GM23338 (cell line): ENCODE results near the gene ZFP64. TPM values are rescaled to one million over a fixed set of nuclear protein-coding genes. Genes with fewer than 3 reads are reported as not detected.

Experiments used
- ATAC-seq: fragments of 200-7000 bp; cut with Tn5 transposase; 3 replicates; pipeline ENCODE4 v1.9.1; 2020
- DNase-seq: peaks from one replicate; pipeline ENCODE4 v3.0.0-alpha.2; 2015; ENCODE audit warnings: low spot score
- H2AFZ ChIP-seq: fragments of 200-600 bp; sonication (generic); 2 replicates; pipeline ENCODE4 v1.8.0; 2016; ENCODE audit warnings: antibody characterized with exemption, mild to moderate bottlenecking, moderate library complexity
- H3F3A ChIP-seq: fragments of 200-600 bp; sonication (generic); replicated peaks from 2 replicates; pipeline ENCODE4 v1.8.0; 2017; ENCODE audit warnings: antibody characterized with exemption, mixed run types, low read depth
- H3K27ac ChIP-seq: fragments of 200-600 bp; sonication (generic); 2 replicates; pipeline ENCODE4 v1.6.1; 2016; ENCODE audit warnings: low read depth
- H3K27me3 ChIP-seq: fragments of 200-600 bp; sonication (generic); 2 replicates; pipeline ENCODE4 v1.8.0; 2016; ENCODE audit warnings: mild to moderate bottlenecking, mixed run types, moderate library complexity; ENCODE audit not compliant: insufficient read depth
- H3K36me3 ChIP-seq: fragments of 200-600 bp; sonication (generic); 2 replicates; pipeline ENCODE4 v1.8.0; 2016; ENCODE audit warnings: mild to moderate bottlenecking; ENCODE audit not compliant: insufficient read depth
- H3K4me1 ChIP-seq: fragments of 200-600 bp; sonication (generic); 2 replicates; pipeline ENCODE4 v1.8.0; 2016; ENCODE audit warnings: mild to moderate bottlenecking, moderate library complexity; ENCODE audit not compliant: insufficient read depth
- H3K4me2 ChIP-seq: fragments of 200-600 bp; sonication (generic); 2 replicates; pipeline ENCODE4 v1.7.1; 2017; ENCODE audit warnings: mixed run types
- H3K4me3 ChIP-seq: fragments of 200-600 bp; sonication (generic); 2 replicates; pipeline ENCODE4 v1.6.1; 2016; ENCODE audit warnings: mixed run types
- H3K79me2 ChIP-seq: fragments of 200-600 bp; sonication (generic); replicated peaks from 2 replicates; pipeline ENCODE4 v1.8.0; 2017; ENCODE audit warnings: mild to moderate bottlenecking; ENCODE audit not compliant: insufficient read depth
- H3K9me2 ChIP-seq: fragments of 200-600 bp; sonication (generic); 2 replicates; pipeline ENCODE4 v1.8.0; 2017; ENCODE audit not compliant: insufficient read depth
- H4K20me1 ChIP-seq: fragments of 200-600 bp; sonication (generic); replicated peaks from 2 replicates; pipeline ENCODE4 v1.8.0; 2017; ENCODE audit warnings: mild to moderate bottlenecking; ENCODE audit not compliant: insufficient read depth
- H3K27ac Mint-ChIP-seq: 2 replicates; pipeline ENCODE4 v1.8.0; 2020; ENCODE audit warnings: inconsistent platforms, mild to moderate bottlenecking, moderate library complexity, mixed read lengths
- H3K27me3 Mint-ChIP-seq: 3 replicates; pipeline ENCODE4 v1.8.0; 2022; ENCODE audit warnings: low read depth, mild to moderate bottlenecking, moderate library complexity, mixed read lengths, inconsistent platforms; ENCODE audit not compliant: insufficient read depth, poor library complexity
- H3K36me3 Mint-ChIP-seq: 3 replicates; pipeline ENCODE4 v1.8.0; 2021; ENCODE audit warnings: low read depth, mild to moderate bottlenecking, inconsistent platforms, moderate library complexity, mixed read lengths
- H3K4me1 Mint-ChIP-seq: 3 replicates; pipeline ENCODE4 v1.8.0; 2020; ENCODE audit warnings: mild to moderate bottlenecking, inconsistent platforms, mixed read lengths
- H3K4me3 Mint-ChIP-seq: 3 replicates; pipeline ENCODE4 v1.8.0; 2021; ENCODE audit warnings: moderate library complexity, mild to moderate bottlenecking, inconsistent platforms, mixed read lengths
- H3K9me3 Mint-ChIP-seq: 3 replicates; pipeline ENCODE4 v1.8.0; 2020; ENCODE audit warnings: moderate library complexity, mild to moderate bottlenecking, inconsistent platforms, mixed read lengths
- ETS1 ChIP-seq: IDR thresholded peaks from 2 replicates; pipeline ENCODE4 v1.6.1; 2016; ENCODE audit warnings: antibody characterized with exemption
- EZH2 ChIP-seq: fragments of 200-600 bp; sonication (generic); IDR thresholded peaks from one replicate; pipeline ENCODE4 v1.8.0; 2017; ENCODE audit warnings: antibody characterized with exemption, mild to moderate bottlenecking, low read depth; ENCODE audit not compliant: unreplicated experiment
- EZH2phosphoT487 ChIP-seq: fragments of 200-600 bp; sonication (generic); IDR thresholded peaks from one replicate; pipeline ENCODE4 v1.8.1; 2018; ENCODE audit warnings: antibody characterized with exemption; ENCODE audit not compliant: unreplicated experiment
- JUNB ChIP-seq: IDR thresholded peaks from one replicate; pipeline ENCODE4 v1.6.1; 2016; ENCODE audit warnings: antibody characterized with exemption; ENCODE audit not compliant: unreplicated experiment
- NANOG ChIP-seq: IDR thresholded peaks from 2 replicates; pipeline ENCODE4 v1.6.1; 2016; ENCODE audit warnings: antibody characterized with exemption, borderline replicate concordance
- POLR2AphosphoS5 ChIP-seq: IDR thresholded peaks from 2 replicates; pipeline ENCODE4 v1.6.1; 2016; ENCODE audit warnings: antibody characterized with exemption, low read depth
- REST ChIP-seq: IDR thresholded peaks from one replicate; pipeline ENCODE4 v1.6.1; 2018; ENCODE audit warnings: antibody characterized with exemption; ENCODE audit not compliant: unreplicated experiment
- STAT1 ChIP-seq: IDR thresholded peaks from one replicate; pipeline ENCODE4 v1.6.1; 2016; ENCODE audit warnings: antibody characterized with exemption; ENCODE audit not compliant: unreplicated experiment
- ZNF114 ChIP-seq: fragments of 250-450 bp; sonication (Bioruptor Pico); IDR thresholded peaks from 2 replicates; pipeline ENCODE4 v1.5.0; 2020; ENCODE audit warnings: mild to moderate bottlenecking, moderate library complexity
- ZNF331 ChIP-seq: fragments of 250-450 bp; sonication (Bioruptor Pico); IDR thresholded peaks from 2 replicates; pipeline ENCODE4 v1.5.0; 2020; ENCODE audit warnings: low read depth, mild to moderate bottlenecking, moderate library complexity
- ZNF462 ChIP-seq: fragments of 250-450 bp; sonication (Bioruptor Pico); IDR thresholded peaks from 2 replicates; pipeline ENCODE4 v1.5.0; 2020; ENCODE audit warnings: mild to moderate bottlenecking, moderate library complexity
- polyA plus RNA-seq: library from polyadenylated mRNA; unstranded; fragments of >200 nt; fragmentation: Nextera tagmentation; extraction: Ambion mirVana; gene quantifications from 2 replicates; pipeline ENCODE4 v1.2.1, GENCODE V29; 2016
- total RNA-seq: library from RNA; depleted of rRNA; stranded (reverse); fragments of >200 nt; shearing (Covaris generic); gene quantifications from 2 replicates; pipeline ENCODE4 v1.2.3, GENCODE V29; 2014

ZFP64 gene
- total and polyA plus RNA-seq, 2 experiments from 2014 or later = 9.6 to 30.4 TPM

GRCh38 chr20:52129611-52130010 lies 62.0 kb downstream of the ZFP64 start:
- no peak overlapping the region for H2AFZ ChIP-seq

GRCh38 chr20:52127309-52127708 lies 64.3 kb downstream of the ZFP64 start:
- Histone ChIP-seq H3K4me2 (no peak overlapping the region), H3K27me3 (no peaks in the 10 kb centered on the region), H3K9me2 (no peaks in the 10 kb centered on the region), H2AFZ (no peak overlapping the region), H3K4me1 (no peaks in the 10 kb centered on the region), H3K4me3 (no peak overlapping the region), H4K20me1 (no peaks in the 10 kb centered on the region), H3F3A (no peaks in the 10 kb centered on the region), H3K79me2 (no peaks in the 10 kb centered on the region), H3K27ac (no peak overlapping the region), H3K36me3 (no peaks in the 10 kb centered on the region)
- Mint-ChIP-seq H3K4me1 (no peaks in the 10 kb centered on the region), H3K9me3 (no peaks in the 10 kb centered on the region; the same call in 2 of the 3 replicates), H3K36me3 (peaks cover 2% of the 10 kb centered on the region; the same call in 1 of the 3 replicates), H3K4me3 (no peak overlapping the region), H3K27me3 (no peaks in the 10 kb centered on the region), H3K27ac (no peak overlapping the region)
- TF ChIP-seq STAT1 (no peak), ZNF462 (no peak), JUNB (no peak), NANOG (no peak), POLR2AphosphoS5 (no peak), ZNF114 (no peak), REST (no peak), EZH2phosphoT487 (no peak), EZH2 (no peak), ETS1 (no peak), ZNF331 (CRISPR knock-in tag) (no peak)
- no peak for ATAC-seq
- no peak for DNase-seq

More at GRCh38 chr20:52129611-52130010, 62.0 kb downstream of the ZFP64 start:
- no peaks in the 10 kb centered on the region for H3K4me1 ChIP-seq
- H3K9me3 Mint-ChIP-seq = no peaks in the 10 kb centered on the region; the same call in 2 of the 3 replicates
- no peaks in the 10 kb centered on the region for H3K79me2 ChIP-seq
- no peak overlapping the region for H3K4me2 ChIP-seq
- no peaks in the 10 kb centered on the region for H3K9me2 ChIP-seq
- no peaks in the 10 kb centered on the region for H3K27me3 Mint-ChIP-seq
- H3K4me3 ChIP-seq = no peak overlapping the region
- TF ChIP-seq POLR2AphosphoS5 = no peak
- no peak for TF ChIP-seq EZH2phosphoT487
- TF ChIP-seq STAT1 = no peak
- DNase-seq (no peak), ATAC-seq (no peak)
- H3K4me1 Mint-ChIP-seq = no peaks in the 10 kb centered on the region
- H3K27ac ChIP-seq = no peak overlapping the region
- H3K4me3 Mint-ChIP-seq = no peak overlapping the region
- no peaks in the 10 kb centered on the region for H4K20me1 ChIP-seq
- H3K27ac Mint-ChIP-seq = no peak overlapping the region
- no peaks in the 10 kb centered on the region for H3F3A ChIP-seq
- no peaks in the 10 kb centered on the region for H3K27me3 ChIP-seq
- 0 out of 3 replicates have a peak, but pooled peaks cover 2% of the 10 kb centered on the region for H3K36me3 Mint-ChIP-seq
- no peaks in the 10 kb centered on the region for H3K36me3 ChIP-seq
